Placental epithelial cell (primary cell): ENCODE measurements around the gene RGS9. TPM values are rescaled to one million over a fixed set of nuclear protein-coding genes. Genes with fewer than 3 reads are reported as not detected.

ENCODE experiments used
- small RNA-seq: library from RNA; depleted of rRNA; stranded (forward); fragments of <200 nt; gene quantifications from one replicate; pipeline ENCODE3, GENCODE V24; 2012
- total RNA-seq: library from RNA; depleted of rRNA; stranded (reverse); fragments of >200 nt; gene quantifications from 2 replicates; pipeline ENCODE4 v1.2.3, GENCODE V29; 2012

The RGS9 gene
- 2.1 and 2.4 TPM in 2 replicates for total RNA-seq

DNA sequence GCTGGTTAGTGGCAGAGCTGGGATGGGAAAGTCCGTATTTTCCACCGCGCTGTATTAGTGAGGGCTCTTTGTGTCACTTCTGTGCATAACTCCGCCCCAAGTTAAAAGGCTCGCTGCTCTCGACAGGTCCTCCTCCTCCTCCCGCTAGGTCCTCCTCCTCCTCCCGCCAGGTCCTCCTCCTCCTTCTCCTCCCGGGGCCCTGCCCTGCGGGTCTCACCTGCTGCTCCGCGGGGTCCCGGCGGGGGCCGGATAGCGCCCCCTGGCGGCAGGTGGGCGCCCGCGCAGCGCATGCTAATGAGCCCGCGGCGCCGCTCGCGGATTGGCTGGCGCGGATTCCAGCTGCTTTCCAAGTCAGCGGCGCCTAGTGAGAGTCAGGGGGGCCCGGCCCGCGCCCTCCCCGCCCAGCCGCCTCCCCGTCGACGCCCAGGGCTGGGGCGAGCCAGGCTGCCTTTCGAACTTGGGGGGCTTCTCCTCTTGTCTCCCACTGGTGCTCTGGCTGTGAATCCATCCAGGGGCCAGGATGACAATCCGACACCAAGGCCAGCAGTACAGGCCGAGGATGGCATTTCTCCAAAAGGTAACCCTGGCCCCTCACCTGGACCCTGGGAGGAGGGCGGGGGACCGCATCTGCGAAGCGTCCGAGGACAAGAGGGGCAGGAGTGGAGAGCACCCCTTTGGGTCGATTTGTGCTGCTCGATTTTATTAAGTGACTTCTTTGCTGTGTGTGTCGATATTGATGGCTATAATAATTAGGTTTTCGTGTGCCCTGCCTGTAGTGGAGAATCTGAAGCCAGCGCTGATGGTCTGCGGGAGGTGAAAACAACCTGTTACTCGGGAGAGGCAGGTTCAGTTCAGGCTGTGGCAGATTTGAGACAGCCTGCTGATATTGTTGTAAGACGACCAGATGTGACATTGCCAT, at the start of gene RGS9:
RGS9 (plus strand) TSS at position 350 of the 919 bp plus-strand sequence; CDS start at position 521, 171 bp downstream.

Small RNA genes lying within 50 kb of the gene (small RNA-seq; reads per million reads assigned to genes)
- not detected for gene AC060771.1

Other genes starting within 250 kb of the RGS9 start
- 6.4 and 18.8 TPM in 2 replicates for gene LRRC37A3, start 217.9 kb upstream of the RGS9 start, total RNA-seq
- 42.0 and 59.5 TPM in 2 replicates for gene GNA13, start 80.6 kb upstream of the RGS9 start, total RNA-seq